ENCODE data around the gene TBC1D10A.

Gene TBC1D10A

GRCh38 chr22:30337461-30337778 lies 10.7 kb upstream of the TBC1D10A start:
- TF ChIP-seq TEAD4 (IDR thresholded peaks at IDR 0.05) (no peak), RAD21 (IDR thresholded peaks at IDR 0.05; ENCODE audit: low read depth) (no peak)

- TF ChIP-seq ZBTB7A (IDR thresholded peaks at IDR 0.05; ENCODE audit: low read depth): no peak
- TF ChIP-seq EGR1 (IDR thresholded peaks at IDR 0.05): no peak
- no peak for TF ChIP-seq MAX (IDR thresholded peaks at IDR 0.05)
- TF ChIP-seq CEBPB (IDR thresholded peaks at IDR 0.05): no peak
- TF ChIP-seq CREB1 (IDR thresholded peaks at IDR 0.05; ENCODE audit: low read depth): no peak
- TF ChIP-seq YY1 (IDR thresholded peaks at IDR 0.05; ENCODE audit: low read depth): no peak
- TF ChIP-seq FOXM1 (IDR thresholded peaks at IDR 0.05; ENCODE audit: borderline replicate concordance, low read depth): no peak
- no peak for TF ChIP-seq TCF12 (IDR thresholded peaks at IDR 0.05; ENCODE audit: low read depth)
- no peak for TF ChIP-seq USF1 (IDR thresholded peaks at IDR 0.05)
- TF ChIP-seq TEAD4 (IDR thresholded peaks at IDR 0.05): no peak
- no peak for TF ChIP-seq TAF1 (IDR thresholded peaks at IDR 0.05; ENCODE audit: low read depth)
- no peak for TF ChIP-seq NFIC (IDR thresholded peaks at IDR 0.05)
Observed at GRCh38 chr22:30336752-30337460, 10.2 kb upstream of the TBC1D10A start.

GRCh38 chr22:30335236-30335635 lies 8.5 kb upstream of the TBC1D10A start:
- no peak for TF ChIP-seq USF1 (IDR thresholded peaks at IDR 0.05)
- TF ChIP-seq TEAD4 (IDR thresholded peaks at IDR 0.05): no peak
- TF ChIP-seq EGR1 (IDR thresholded peaks at IDR 0.05): no peak
- TF ChIP-seq ZBTB7A (IDR thresholded peaks at IDR 0.05; ENCODE audit: low read depth): no peak
- no peak for TF ChIP-seq YY1 (IDR thresholded peaks at IDR 0.05; ENCODE audit: low read depth)

- TF ChIP-seq TCF12 (IDR thresholded peaks at IDR 0.05; ENCODE audit: low read depth) (no peak), YY1 (IDR thresholded peaks at IDR 0.05; ENCODE audit: low read depth) (no peak), TEAD4 (IDR thresholded peaks at IDR 0.05) (no peak), CREB1 (IDR thresholded peaks at IDR 0.05; ENCODE audit: low read depth) (no peak), REST (IDR thresholded peaks at IDR 0.05; ENCODE audit: low read depth) (no peak), FOXM1 (IDR thresholded peaks at IDR 0.05; ENCODE audit: borderline replicate concordance, low read depth) (no peak), EP300 (IDR thresholded peaks at IDR 0.05; ENCODE audit: borderline replicate concordance) (no peak), CEBPB (IDR thresholded peaks at IDR 0.05) (no peak), ZBTB7A (IDR thresholded peaks at IDR 0.05; ENCODE audit: low read depth) (no peak), EGR1 (IDR thresholded peaks at IDR 0.05) (no peak), TAF1 (IDR thresholded peaks at IDR 0.05; ENCODE audit: low read depth) (no peak), USF1 (IDR thresholded peaks at IDR 0.05) (no peak), RAD21 (IDR thresholded peaks at IDR 0.05; ENCODE audit: low read depth) (no peak), MAX (IDR thresholded peaks at IDR 0.05) (no peak), NFIC (IDR thresholded peaks at IDR 0.05) (no peak)
Observed at GRCh38 chr22:30334646-30335045, 7.9 kb upstream of the TBC1D10A start.

GRCh38 chr22:30333707-30334087 lies 7.0 kb upstream of the TBC1D10A start:
- TF ChIP-seq FOXM1 (IDR thresholded peaks at IDR 0.05; ENCODE audit: borderline replicate concordance, low read depth) (no peak), USF1 (IDR thresholded peaks at IDR 0.05) (no peak), YY1 (IDR thresholded peaks at IDR 0.05; ENCODE audit: low read depth) (no peak), RAD21 (IDR thresholded peaks at IDR 0.05; ENCODE audit: low read depth) (no peak), MAX (IDR thresholded peaks at IDR 0.05) (no peak), CREB1 (IDR thresholded peaks at IDR 0.05; ENCODE audit: low read depth) (no peak)

- no peak for TF ChIP-seq EP300 (IDR thresholded peaks at IDR 0.05; ENCODE audit: borderline replicate concordance)
- no peak for TF ChIP-seq CREB1 (IDR thresholded peaks at IDR 0.05; ENCODE audit: low read depth)
- no peak for TF ChIP-seq RAD21 (IDR thresholded peaks at IDR 0.05; ENCODE audit: low read depth)
- no peak for TF ChIP-seq NFIC (IDR thresholded peaks at IDR 0.05)
- TF ChIP-seq TAF1 (IDR thresholded peaks at IDR 0.05; ENCODE audit: low read depth): no peak
- TF ChIP-seq YY1 (IDR thresholded peaks at IDR 0.05; ENCODE audit: low read depth): no peak
- TF ChIP-seq EGR1 (IDR thresholded peaks at IDR 0.05): no peak
- no peak for TF ChIP-seq USF1 (IDR thresholded peaks at IDR 0.05)
- TF ChIP-seq ZBTB7A (IDR thresholded peaks at IDR 0.05; ENCODE audit: low read depth): no peak
- no peak for TF ChIP-seq MAX (IDR thresholded peaks at IDR 0.05)
- TF ChIP-seq FOXM1 (IDR thresholded peaks at IDR 0.05; ENCODE audit: borderline replicate concordance, low read depth): no peak
- TF ChIP-seq REST (IDR thresholded peaks at IDR 0.05; ENCODE audit: low read depth): no peak
- TF ChIP-seq TEAD4 (IDR thresholded peaks at IDR 0.05): no peak
- no peak for TF ChIP-seq TCF12 (IDR thresholded peaks at IDR 0.05; ENCODE audit: low read depth)
- TF ChIP-seq CEBPB (IDR thresholded peaks at IDR 0.05): no peak
Observed at GRCh38 chr22:30332994-30333706, 6.4 kb upstream of the TBC1D10A start.
